Endothelial cell of umbilical vein (primary cell): Measurements from ENCODE around the gene ABCC5.

Source experiments
- EZH2 ChIP-seq: IDR thresholded peaks from 2 replicates; pipeline ENCODE4 v1.6.1; 2012; ENCODE audit warnings: borderline replicate concordance, low read depth, mild to moderate bottlenecking, moderate library complexity, low read length, inconsistent platforms; ENCODE audit not compliant: severe bottlenecking
- FOS ChIP-seq: IDR thresholded peaks from 2 replicates; pipeline ENCODE4 v1.6.1; 2011; ENCODE audit warnings: mild to moderate bottlenecking, low read length, moderate library complexity, borderline replicate concordance; ENCODE audit not compliant: insufficient read depth
- GATA2 ChIP-seq: IDR thresholded peaks from 2 replicates; pipeline ENCODE4 v1.7.0; 2011; ENCODE audit warnings: low read depth, mild to moderate bottlenecking, moderate library complexity, mixed read lengths, low read length; ENCODE audit not compliant: insufficient read length, insufficient read depth
- JUN ChIP-seq: IDR thresholded peaks from 2 replicates; pipeline ENCODE4 v1.6.1; 2011; ENCODE audit warnings: borderline replicate concordance, low read depth; ENCODE audit not compliant: insufficient read length, insufficient read depth
- MYC ChIP-seq: IDR thresholded peaks from one replicate; pipeline ENCODE4 v1.6.1; 2011; ENCODE audit warnings: mild to moderate bottlenecking, low read depth, low read length
- POLR2A ChIP-seq: IDR thresholded peaks from 2 replicates; pipeline ENCODE4 v1.6.1; 2012; ENCODE audit warnings: low read depth, mild to moderate bottlenecking, control low read depth, low read length
- POLR2AphosphoS5 ChIP-seq: IDR thresholded peaks from 2 replicates; pipeline ENCODE4 v1.6.1; 2012; ENCODE audit warnings: low read depth, mild to moderate bottlenecking, control low read depth, low read length, moderate library complexity; ENCODE audit not compliant: insufficient read depth
- TF ChIP-seq, protein P1 (sequence below), 2 donors: IDR thresholded peaks; 1 replicate in 1 of 2; 2 replicates in 1 of 2; pipeline ENCODE4 v1.5.1; 2011; ENCODE audit warnings: low read length in 2 of 2, mild to moderate bottlenecking in 2 of 2, moderate library complexity in 2 of 2, control low read depth in 1 of 2, inconsistent platforms in 1 of 2, low read depth in 1 of 2; ENCODE audit not compliant: insufficient read depth in 1 of 2; ENCODE audit errors: extremely low read depth in 1 of 2
- TF ChIP-seq, protein P2 (sequence below): IDR thresholded peaks from 2 replicates; pipeline ENCODE4 v1.6.1; 2011; ENCODE audit not compliant: insufficient read depth, insufficient read length

GRCh38 chr3:184016169-184016570 lies 1.5 kb downstream of the ABCC5 start:
- TF ChIP-seq POLR2AphosphoS5: no peak
- TF ChIP-seq, protein P1, sequence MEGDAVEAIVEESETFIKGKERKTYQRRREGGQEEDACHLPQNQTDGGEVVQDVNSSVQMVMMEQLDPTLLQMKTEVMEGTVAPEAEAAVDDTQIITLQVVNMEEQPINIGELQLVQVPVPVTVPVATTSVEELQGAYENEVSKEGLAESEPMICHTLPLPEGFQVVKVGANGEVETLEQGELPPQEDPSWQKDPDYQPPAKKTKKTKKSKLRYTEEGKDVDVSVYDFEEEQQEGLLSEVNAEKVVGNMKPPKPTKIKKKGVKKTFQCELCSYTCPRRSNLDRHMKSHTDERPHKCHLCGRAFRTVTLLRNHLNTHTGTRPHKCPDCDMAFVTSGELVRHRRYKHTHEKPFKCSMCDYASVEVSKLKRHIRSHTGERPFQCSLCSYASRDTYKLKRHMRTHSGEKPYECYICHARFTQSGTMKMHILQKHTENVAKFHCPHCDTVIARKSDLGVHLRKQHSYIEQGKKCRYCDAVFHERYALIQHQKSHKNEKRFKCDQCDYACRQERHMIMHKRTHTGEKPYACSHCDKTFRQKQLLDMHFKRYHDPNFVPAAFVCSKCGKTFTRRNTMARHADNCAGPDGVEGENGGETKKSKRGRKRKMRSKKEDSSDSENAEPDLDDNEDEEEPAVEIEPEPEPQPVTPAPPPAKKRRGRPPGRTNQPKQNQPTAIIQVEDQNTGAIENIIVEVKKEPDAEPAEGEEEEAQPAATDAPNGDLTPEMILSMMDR (IDR thresholded peaks at IDR 0.05; ENCODE audit: extremely low read depth in 1 of 2, insufficient read depth in 1 of 2, low read depth in 1 of 2, low read length in 2 of 2): no peak
- no peak for TF ChIP-seq POLR2A
- TF ChIP-seq EZH2: no peak
- TF ChIP-seq MYC: no peak
- no peak for TF ChIP-seq FOS
- TF ChIP-seq, protein P2, sequence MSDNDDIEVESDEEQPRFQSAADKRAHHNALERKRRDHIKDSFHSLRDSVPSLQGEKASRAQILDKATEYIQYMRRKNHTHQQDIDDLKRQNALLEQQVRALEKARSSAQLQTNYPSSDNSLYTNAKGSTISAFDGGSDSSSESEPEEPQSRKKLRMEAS: no peak
- no peak for TF ChIP-seq GATA2
- TF ChIP-seq JUN: no peak
